HTERT RPE-1 (cell line): ENCODE data around the gene IL17RD.
"Not testable (repeated sequence)": the region's sequence is repeated elsewhere in the genome, so short reads cannot be mapped to it uniquely, and the experiment has no call there.

ENCODE experiments used
- in situ Hi-C: fragments of 300-500 bp; cut with MboI; formaldehyde crosslinking; loops from 4 replicates; pipeline ENCODE4 v1.14.3; 2020; ENCODE audit warnings: low sequenced_read_pairs

IL17RD gene

GRCh38 chr3:57094575-57094974 is 70.6 kb downstream of the IL17RD start:
- in situ Hi-C loops: no loop called here

- in situ Hi-C loops: no loop called here
Measured at GRCh38 chr3:57093971-57094535, 71.1 kb downstream of the IL17RD start.

- in situ Hi-C loops: no loop called here
Measured at GRCh38 chr3:57093489-57093888, 71.7 kb downstream of the IL17RD start.

GRCh38 chr3:57091521-57092273 is 73.5 kb downstream of the IL17RD start:
- in situ Hi-C loops: no loop called here

- in situ Hi-C loops: no loop called here
Measured at GRCh38 chr3:57089043-57089442, 76.1 kb downstream of the IL17RD start.

GRCh38 chr3:57088503-57088902 is 76.7 kb downstream of the IL17RD start:
- in situ Hi-C loops: no loop called here

GRCh38 chr3:57087361-57088092 is 77.6 kb downstream of the IL17RD start:
- in situ Hi-C loops: no loop called here

GRCh38 chr3:57086201-57086600 is 79.0 kb downstream of the IL17RD start:
- in situ Hi-C loops: no loop called here

GRCh38 chr3:57085211-57085610 is 79.9 kb downstream of the IL17RD start:
- in situ Hi-C loops: no loop called here

GRCh38 chr3:57083266-57083995 is 81.7 kb downstream of the IL17RD start:
- in situ Hi-C loops: not testable (repeated sequence)

- in situ Hi-C loops: no loop called here
Measured at GRCh38 chr3:57082481-57082880, 82.7 kb downstream of the IL17RD start.

- in situ Hi-C loops: no loop called here
Measured at GRCh38 chr3:57081173-57081572, 84.0 kb downstream of the IL17RD start.

- in situ Hi-C loops: no loop called here
Measured at GRCh38 chr3:57080171-57080570, 85.0 kb downstream of the IL17RD start.

- in situ Hi-C loops: no loop called here
Measured at GRCh38 chr3:57079474-57079831, 85.7 kb downstream of the IL17RD start.

GRCh38 chr3:57078635-57079473 is 86.3 kb downstream of the IL17RD start:
- in situ Hi-C loops: no loop called here

GRCh38 chr3:57078344-57078634 is 86.9 kb downstream of the IL17RD start:
- in situ Hi-C loops: no loop called here

GRCh38 chr3:57077630-57078343 is 87.4 kb downstream of the IL17RD start:
- in situ Hi-C loops: no loop called here

- in situ Hi-C loops: no loop called here
Measured at GRCh38 chr3:57076422-57076951, 88.7 kb downstream of the IL17RD start.

GRCh38 chr3:57074135-57074534 is 91.0 kb downstream of the IL17RD start:
- in situ Hi-C loops: no loop called here

- in situ Hi-C loops: no loop called here
Measured at GRCh38 chr3:57073628-57074027, 91.5 kb downstream of the IL17RD start.
